Endometrium (tissue), 2 donors: ENCODE data around the gene PRR15.

ENCODE experiments used
- FAIRE-seq: peaks from 2 replicates; lab custom pipeline; 2012; peaks lifted over from hg19 to GRCh38; lab: Jason Lieb, UNC
- donor health status: control.
- donor health status: control.

The PRR15 gene

GRCh38 chr7:29610086-29610485 lies 46.5 kb downstream of the PRR15 start:
- FAIRE-seq = no peak

GRCh38 chr7:29611941-29612544 lies 48.4 kb downstream of the PRR15 start:
- no peak for FAIRE-seq

GRCh38 chr7:29612596-29612995 lies 49.0 kb downstream of the PRR15 start:
- no peak for FAIRE-seq

- FAIRE-seq = no peak
Observed at GRCh38 chr7:29613100-29613499, 49.5 kb downstream of the PRR15 start.

GRCh38 chr7:29614229-29614628 lies 50.6 kb downstream of the PRR15 start:
- FAIRE-seq = no peak
